Measurements from ENCODE around the gene TTYH3. TPM values are rescaled to one million over a fixed set of nuclear protein-coding genes. Genes with fewer than 3 reads are reported as not detected.
"Not testable (repeated sequence)": the region's sequence is repeated elsewhere in the genome, so short reads cannot be mapped to it uniquely, and the experiment has no call there.

The TTYH3 gene
- total RNA-seq, 1 donor from 2014 or later: 250 TPM

DNA sequence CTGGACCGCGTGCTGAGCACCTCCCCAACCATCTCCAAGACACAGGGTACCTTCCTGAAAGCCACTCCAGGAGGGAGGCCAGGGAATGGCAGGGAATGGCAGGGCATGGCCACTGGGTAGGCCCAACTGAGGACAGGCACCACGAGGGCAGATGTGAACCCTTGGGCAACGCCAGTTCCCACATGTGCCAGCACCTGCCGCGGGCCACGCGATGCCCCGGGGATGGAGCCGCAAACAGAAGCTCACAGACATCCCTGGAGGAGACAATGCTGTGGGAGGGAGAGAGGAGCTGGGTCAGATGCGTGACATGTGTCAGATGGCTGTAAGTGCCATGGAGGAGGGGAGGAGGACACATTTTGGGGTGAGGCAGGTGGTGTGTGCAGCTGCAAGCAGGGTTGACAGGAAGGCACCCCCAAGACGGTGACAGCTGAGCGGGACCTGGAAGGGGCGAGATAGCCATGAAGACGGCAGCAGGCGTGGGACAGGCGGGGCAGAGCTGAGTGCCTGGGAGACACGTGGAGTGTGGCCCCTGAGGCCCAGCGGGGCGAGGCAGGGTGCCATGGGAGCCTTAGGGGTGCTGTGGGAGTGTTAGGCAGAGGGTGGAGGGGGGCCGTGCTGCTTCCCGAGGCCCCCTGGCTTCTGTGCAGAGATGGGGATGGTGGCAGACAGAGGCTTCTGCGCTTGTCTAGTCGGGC lies 45.3 kb upstream of the TTYH3 start:
- no peak overlapping the region for H3K27ac Mint-ChIP-seq (ENCODE audit: unreplicated experiment)
- DNase-seq (ENCODE audit: low spot score): no peak
- H3K36me3 Mint-ChIP-seq (ENCODE audit: low read depth, unreplicated experiment): peaks cover 5% of the 10 kb centered on the region
- no peaks in the 10 kb centered on the region for H3K9me3 Mint-ChIP-seq (ENCODE audit: unreplicated experiment)
- peaks cover 6% of the 10 kb centered on the region for H3K4me1 Mint-ChIP-seq (ENCODE audit: unreplicated experiment)
- TF ChIP-seq, protein P1, sequence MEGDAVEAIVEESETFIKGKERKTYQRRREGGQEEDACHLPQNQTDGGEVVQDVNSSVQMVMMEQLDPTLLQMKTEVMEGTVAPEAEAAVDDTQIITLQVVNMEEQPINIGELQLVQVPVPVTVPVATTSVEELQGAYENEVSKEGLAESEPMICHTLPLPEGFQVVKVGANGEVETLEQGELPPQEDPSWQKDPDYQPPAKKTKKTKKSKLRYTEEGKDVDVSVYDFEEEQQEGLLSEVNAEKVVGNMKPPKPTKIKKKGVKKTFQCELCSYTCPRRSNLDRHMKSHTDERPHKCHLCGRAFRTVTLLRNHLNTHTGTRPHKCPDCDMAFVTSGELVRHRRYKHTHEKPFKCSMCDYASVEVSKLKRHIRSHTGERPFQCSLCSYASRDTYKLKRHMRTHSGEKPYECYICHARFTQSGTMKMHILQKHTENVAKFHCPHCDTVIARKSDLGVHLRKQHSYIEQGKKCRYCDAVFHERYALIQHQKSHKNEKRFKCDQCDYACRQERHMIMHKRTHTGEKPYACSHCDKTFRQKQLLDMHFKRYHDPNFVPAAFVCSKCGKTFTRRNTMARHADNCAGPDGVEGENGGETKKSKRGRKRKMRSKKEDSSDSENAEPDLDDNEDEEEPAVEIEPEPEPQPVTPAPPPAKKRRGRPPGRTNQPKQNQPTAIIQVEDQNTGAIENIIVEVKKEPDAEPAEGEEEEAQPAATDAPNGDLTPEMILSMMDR (IDR thresholded peaks at IDR 0.05; ENCODE audit: unreplicated experiment): no peak
- no peak overlapping the region for H3K4me3 Mint-ChIP-seq (ENCODE audit: unreplicated experiment)
- H3K27me3 Mint-ChIP-seq (ENCODE audit: unreplicated experiment): peaks cover 7% of the 10 kb centered on the region

DNA sequence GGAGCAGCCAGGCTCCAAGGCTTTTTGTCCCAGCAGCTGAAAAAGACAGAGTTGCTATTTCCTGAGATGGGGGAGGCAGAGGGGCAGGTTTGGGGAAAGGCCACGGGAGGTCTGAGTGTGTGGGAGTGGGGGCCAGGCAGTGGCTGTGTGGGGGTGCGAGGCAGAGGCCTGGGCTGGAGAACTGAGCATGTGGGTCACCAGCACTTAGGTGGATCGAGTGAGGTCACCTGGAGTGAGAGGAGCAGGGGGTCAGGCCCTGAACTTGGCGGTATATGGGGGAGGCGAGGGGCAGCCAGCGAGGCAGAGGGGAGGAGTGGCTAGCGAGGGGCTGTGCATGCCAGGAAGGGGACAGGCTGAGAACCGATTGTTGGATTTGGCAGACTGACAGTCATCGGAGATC lies 44.7 kb upstream of the TTYH3 start:
- DNase-seq (ENCODE audit: low spot score): no peak
- no peak overlapping the region for H3K27ac Mint-ChIP-seq (ENCODE audit: unreplicated experiment)

DNA sequence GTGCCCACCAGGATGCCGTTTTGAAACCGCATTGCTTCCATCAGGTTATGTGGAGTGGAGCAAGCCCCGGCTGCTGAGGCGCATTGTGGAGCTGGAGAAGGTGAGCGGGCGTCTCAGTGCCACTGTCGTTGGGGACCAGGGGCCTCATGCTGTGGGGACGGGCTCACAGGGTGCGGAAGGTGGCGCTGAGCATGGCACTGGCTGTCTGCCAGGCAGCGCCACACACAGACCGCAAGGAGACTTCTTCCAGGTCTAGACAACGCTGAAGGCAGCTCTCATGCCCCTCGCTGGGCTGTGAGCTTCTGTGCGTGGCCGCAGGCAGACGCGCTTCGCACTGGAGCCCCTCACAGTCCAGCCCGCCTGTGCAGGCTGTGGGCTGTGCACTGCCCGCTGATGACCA lies 44.0 kb upstream of the TTYH3 start:
- TF ChIP-seq, protein P1 (IDR thresholded peaks at IDR 0.05; ENCODE audit: unreplicated experiment): no peak
- Mint-ChIP-seq H3K27ac (ENCODE audit: unreplicated experiment) (no peak overlapping the region), H3K4me3 (ENCODE audit: unreplicated experiment) (no peak overlapping the region), H3K4me1 (ENCODE audit: unreplicated experiment) (peaks cover 6% of the 10 kb centered on the region), H3K27me3 (ENCODE audit: unreplicated experiment) (peaks cover 7% of the 10 kb centered on the region), H3K36me3 (ENCODE audit: low read depth, unreplicated experiment) (peaks cover 9% of the 10 kb centered on the region), H3K9me3 (ENCODE audit: unreplicated experiment) (no peaks in the 10 kb centered on the region)
- DNase-seq (ENCODE audit: low spot score): no peak

More for the DNA sequence above, 44.7 kb upstream of the TTYH3 start:
- no peaks in the 10 kb centered on the region for H3K9me3 Mint-ChIP-seq (ENCODE audit: unreplicated experiment)
- H3K4me1 Mint-ChIP-seq (ENCODE audit: unreplicated experiment): peaks cover 6% of the 10 kb centered on the region
- TF ChIP-seq, protein P1 (IDR thresholded peaks at IDR 0.05; ENCODE audit: unreplicated experiment): no peak
- H3K4me3 Mint-ChIP-seq (ENCODE audit: unreplicated experiment): no peak overlapping the region
- H3K27me3 Mint-ChIP-seq (ENCODE audit: unreplicated experiment): peaks cover 7% of the 10 kb centered on the region
- H3K36me3 Mint-ChIP-seq (ENCODE audit: low read depth, unreplicated experiment): peaks cover 7% of the 10 kb centered on the region

DNA sequence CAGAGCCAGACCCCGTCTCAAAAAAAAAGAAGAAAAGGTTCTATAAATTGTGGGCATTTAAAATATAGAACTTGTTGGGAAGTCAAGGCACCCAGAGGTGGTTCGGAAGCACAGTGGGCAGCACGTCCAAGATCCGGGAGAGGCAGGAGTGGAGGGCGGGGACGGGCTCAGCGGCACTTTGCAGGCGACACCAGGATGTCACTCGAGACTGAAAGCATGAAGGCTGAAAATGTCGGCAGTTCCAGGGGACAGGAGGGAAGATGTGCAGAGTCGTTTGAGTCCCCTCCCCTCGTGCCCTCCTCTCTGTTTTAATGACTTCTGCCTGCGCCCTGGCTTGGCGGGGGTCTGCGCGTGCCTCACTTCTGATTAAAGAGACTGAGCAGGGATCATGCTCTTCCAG lies 42.4 kb upstream of the TTYH3 start:
- peaks cover 8% of the 10 kb centered on the region for H3K36me3 Mint-ChIP-seq (ENCODE audit: low read depth, unreplicated experiment)
- TF ChIP-seq, protein P1 (IDR thresholded peaks at IDR 0.05; ENCODE audit: unreplicated experiment): no peak
- H3K4me3 Mint-ChIP-seq (ENCODE audit: unreplicated experiment): no peak overlapping the region
- no peaks in the 10 kb centered on the region for H3K9me3 Mint-ChIP-seq (ENCODE audit: unreplicated experiment)
- peaks cover 6% of the 10 kb centered on the region for H3K4me1 Mint-ChIP-seq (ENCODE audit: unreplicated experiment)
- peaks cover 7% of the 10 kb centered on the region for H3K27me3 Mint-ChIP-seq (ENCODE audit: unreplicated experiment)
- H3K27ac Mint-ChIP-seq (ENCODE audit: unreplicated experiment): no peak overlapping the region
- no peak for DNase-seq (ENCODE audit: low spot score)

DNA sequence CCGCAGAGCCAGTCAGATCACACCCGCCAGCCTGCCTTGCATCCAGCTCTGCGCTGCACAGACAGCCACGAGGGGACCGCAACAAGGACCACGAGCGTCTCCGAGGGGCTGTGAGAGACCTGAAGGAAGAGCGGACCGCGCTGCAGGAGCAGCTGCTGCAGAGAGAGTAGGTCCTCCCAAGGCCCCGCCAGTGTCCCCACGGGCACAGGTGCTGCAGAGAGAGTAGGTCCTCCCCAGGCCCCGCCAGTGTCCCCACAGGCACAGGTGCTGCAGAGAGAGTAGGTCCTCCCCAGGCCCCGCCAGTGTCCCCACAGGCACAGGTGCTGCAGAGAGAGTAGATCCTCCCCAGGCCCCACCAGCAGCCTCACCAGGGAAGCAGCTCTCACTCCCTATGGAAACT lies 41.8 kb upstream of the TTYH3 start:
- H3K9me3 Mint-ChIP-seq (ENCODE audit: unreplicated experiment); H3K4me1 Mint-ChIP-seq (ENCODE audit: unreplicated experiment): not testable (repeated sequence)

More for the DNA sequence above, 41.8 kb upstream of the TTYH3 start:
- peak overlapping the region; percentile 61 for H3K27ac Mint-ChIP-seq (ENCODE audit: unreplicated experiment)
- not testable (repeated sequence) for DNase-seq (ENCODE audit: low spot score); H3K27me3 Mint-ChIP-seq (ENCODE audit: unreplicated experiment); H3K4me3 Mint-ChIP-seq (ENCODE audit: unreplicated experiment)
- peaks cover 12% of the 10 kb centered on the region for H3K36me3 Mint-ChIP-seq (ENCODE audit: low read depth, unreplicated experiment)

Data from endothelial cell (in vitro differentiated cells).